ENCODE data around the gene CDK2AP2.

CDK2AP2 gene

DNA sequence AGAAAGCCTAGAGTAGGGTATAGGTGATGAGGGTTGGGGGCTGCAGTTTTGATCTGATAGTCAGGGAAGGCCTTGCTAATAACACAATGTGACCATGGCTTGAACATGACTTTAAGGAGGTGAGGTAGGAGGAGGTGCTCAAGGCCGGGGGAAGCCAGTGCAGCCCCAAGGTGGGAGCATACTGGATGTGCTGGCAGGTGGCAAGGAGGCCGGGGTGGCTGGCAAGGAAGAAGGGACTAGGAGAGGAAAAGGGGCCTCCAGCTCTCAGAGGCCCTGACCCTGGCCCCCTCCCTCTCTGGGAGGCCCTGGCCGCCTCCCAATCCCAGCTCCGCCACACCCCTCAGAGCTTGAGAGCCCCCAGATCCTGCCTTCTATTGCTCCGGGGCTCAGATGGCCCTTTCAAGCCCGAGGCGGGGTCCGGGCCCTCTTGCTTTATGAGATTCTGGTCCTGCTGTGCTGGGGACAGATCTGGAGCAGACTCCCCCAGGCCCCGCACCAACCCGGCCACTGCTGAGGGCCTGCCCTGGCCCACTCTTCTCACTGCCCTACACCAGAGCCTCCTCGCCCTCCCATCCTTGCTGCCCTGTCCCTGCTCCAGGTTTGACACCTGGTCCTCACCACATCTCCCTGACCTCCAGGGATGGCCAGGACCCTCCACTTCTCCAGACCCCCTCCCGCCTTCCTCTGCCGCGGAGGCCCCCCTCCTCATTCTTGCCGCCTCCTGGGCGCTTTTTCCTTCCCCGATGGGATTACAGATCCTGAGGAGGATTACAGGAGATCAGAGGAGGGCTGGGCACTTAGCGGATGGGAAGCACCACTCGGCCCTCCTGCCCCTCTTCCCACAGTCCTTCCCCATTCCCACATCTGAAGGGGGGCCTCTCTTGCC lies 4.6 kb downstream of the CDK2AP2 start:
- no peak for DNase-seq

- no peak for DNase-seq
These were observed 5.5 kb downstream of the CDK2AP2 start for GRCh38 chr11:67502328-67502979.

DNA sequence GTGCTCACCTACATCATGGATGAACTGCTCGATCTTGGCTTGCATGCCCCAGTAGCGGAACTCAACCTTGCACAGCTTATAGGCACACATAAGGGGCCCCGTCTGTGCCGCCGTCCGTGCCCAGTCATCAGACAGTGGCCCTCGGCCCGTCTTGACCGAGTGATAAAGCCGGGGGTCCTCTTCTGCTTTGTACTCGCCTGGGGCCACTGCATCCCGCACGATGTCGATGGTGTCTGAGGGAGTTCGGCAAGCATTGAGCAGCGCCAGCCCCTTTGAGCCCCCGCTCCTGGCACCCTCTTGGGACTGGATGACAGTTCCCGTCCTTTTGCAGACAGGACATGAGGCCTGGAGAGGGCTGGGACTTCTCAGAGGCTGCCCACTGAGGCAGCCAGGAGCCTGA lies 6.1 kb downstream of the CDK2AP2 start:
- no peak for DNase-seq

GRCh38 chr11:67500831-67501715 lies 6.9 kb downstream of the CDK2AP2 start:
- DNase-seq, result no peak

DNA sequence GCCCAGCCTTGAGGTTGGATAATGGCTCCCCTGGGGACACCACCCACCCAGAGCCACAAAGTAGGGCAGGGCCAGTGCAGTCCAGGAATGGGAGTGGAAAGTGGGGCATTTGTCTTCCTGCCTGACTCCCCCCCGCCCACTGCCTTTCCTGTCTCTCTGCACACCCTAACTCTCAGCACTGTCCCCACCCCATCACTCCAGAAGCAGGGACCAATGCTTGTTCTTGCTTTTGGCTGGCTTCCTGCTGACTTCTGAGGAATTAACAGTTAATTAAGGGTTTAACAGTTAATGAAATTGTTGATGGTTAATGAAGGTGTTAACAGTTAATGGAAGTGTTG lies 7.5 kb downstream of the CDK2AP2 start:
- no peak for DNase-seq

DNA sequence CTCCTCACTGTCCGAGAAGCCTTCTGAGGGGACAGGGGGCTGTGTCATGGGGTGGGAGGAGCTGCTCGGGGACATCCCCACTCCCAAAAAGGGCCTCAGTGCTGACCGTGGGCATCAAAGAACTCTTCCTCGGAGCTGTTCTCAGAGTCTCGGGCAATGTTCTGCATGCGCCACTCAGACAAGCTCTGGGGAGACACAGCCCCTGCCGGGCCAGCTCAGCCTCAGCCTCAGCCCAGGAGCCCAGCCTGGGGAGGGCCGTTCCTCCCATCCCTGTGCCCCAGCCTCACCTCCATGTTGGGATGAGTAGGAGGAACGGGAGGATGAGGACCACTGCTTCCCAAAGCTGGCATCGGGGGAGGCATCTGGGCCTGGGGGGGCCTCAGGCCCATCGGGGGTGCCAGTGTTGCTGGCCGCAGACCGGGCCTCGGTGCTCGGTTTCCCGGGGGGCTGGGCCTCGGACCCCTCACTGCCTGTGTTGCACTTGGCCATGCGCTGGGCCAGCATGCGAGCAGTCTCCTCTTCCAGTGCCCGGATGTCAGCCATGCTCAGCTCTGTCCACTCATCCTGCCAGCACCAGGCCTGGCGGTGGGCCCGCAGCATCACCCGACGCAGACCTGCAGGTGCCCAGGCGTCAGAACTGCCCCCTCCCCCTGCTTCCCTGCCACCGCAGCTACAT lies 8.0 kb downstream of the CDK2AP2 start:
- no peak for DNase-seq

DNA sequence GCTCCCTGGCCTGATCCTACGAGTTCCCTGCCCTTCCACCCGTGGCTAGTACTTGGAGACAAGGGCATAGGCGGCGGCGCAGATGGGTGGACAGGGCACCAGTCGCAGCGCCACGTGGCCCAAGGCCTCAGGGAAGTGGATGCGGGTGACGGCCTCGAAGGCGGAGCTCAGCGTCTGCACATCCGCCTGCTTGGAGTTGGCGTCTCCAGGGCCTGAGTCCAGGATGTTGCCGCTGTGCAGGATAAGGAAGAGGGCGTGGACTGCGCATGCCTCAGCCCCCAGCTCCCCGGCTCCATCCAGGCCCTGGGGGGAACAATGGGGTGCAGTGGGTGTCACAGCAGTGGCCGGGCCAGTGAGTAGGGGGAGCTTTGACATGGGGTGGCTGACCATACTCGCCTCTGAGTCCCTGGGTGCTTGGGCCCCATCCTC lies 9.4 kb downstream of the CDK2AP2 start:
- no peak for DNase-seq

GRCh38 chr11:67497656-67498291 lies 10.2 kb downstream of the CDK2AP2 start:
- no peak for DNase-seq

DNA sequence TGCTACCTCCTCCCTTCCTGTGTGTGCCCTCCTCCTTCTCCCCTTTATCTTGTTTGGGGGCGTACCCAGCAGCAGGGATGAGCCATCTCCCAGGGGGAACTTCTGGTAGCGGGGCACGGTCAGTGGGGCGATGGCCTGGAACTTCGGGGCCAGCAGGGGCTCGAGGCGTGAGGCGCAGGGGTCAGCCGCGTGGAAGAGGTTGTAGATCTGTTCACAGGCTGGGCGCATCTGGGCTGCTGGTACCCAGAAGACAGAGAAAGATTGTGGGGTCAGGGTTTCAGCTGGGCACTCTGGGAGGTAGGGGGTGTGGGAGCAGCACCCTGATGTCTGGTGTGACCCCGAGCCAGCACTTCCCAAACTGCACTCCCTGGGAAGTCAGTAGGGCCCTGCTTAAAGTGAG lies 11.8 kb downstream of the CDK2AP2 start:
- no peak for DNase-seq

DNA sequence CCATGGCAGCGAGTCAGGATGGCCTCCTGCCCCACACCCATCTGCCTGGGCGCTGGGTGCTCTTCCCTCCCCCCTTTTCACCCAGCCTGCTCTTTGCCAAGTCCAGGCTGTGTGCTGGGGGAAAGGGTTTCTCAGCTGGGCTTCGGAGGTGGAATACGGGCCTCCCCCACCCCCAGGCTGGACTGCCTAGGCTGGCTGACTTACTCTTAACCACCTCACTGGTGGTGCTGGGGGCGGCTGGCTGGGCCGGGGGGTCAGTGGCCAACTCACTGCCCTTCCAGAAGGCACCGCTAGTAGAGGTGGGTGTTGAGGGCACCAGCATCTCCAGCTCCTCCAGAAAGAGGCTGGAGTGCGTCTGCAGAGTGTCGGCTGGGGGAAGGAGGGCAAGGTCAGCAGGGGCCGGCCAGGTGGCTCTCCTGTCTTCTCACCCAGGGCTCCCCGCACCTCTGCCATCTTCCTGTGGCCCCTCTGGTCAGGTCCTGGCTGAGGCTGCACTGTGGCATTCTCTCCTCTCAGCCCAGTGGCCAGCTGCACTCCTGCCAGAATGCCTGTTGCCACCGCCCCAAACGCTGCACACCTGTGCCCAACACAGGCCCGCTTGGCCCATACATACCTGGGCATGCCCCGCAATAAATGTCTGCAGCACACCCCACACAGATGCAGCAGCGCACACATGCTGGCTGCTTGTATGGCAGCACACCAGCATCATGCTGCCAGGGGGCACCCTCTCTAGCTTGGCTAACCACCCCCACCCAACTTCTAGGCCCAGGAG lies 12.5 kb downstream of the CDK2AP2 start:
- DNase-seq, result no peak

GRCh38 chr11:67494371-67495233 lies 13.4 kb downstream of the CDK2AP2 start:
- no peak for DNase-seq

GRCh38 chr11:67493548-67494370 lies 14.2 kb downstream of the CDK2AP2 start:
- DNase-seq, result no peak

DNA sequence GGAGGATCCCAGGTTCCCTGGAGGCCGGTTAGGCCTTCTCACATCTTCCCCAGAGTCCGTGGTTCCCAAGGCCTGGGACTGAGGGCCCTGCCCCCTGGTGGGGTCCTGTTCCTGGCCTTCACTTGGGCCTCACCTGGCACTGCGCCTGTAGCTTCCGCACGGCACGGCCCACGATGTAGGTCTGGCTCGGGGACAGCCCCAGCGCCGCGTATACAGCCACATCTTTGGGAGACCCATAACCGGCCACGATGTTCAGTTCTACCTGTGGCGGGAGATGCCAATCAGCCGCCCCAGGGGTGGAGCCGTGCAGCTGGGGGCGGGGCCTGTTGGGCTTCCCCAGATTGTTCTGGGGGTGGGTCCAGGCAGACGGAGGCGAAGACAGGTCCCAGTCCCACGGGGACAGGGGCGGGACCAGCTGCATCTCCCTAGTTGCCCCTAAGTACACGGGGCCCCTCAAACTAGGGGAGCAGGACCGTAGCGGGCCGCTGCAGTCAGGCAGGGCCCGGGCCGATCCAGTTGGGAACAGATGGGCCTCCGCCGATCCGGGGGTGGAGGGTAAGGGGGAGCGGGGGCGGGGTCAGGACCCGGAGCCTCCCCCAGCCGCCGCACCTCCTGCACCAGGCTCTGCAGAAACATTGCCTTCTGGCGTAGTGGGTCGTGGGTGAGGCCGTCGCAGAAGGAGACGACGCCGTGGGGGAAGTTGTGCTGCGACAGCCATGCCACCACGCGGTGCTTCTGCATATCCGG lies 15.0 kb downstream of the CDK2AP2 start:
- DNase-seq, result no peak

- no peak for DNase-seq
These were observed 15.8 kb downstream of the CDK2AP2 start for GRCh38 chr11:67492069-67492727.

DNA sequence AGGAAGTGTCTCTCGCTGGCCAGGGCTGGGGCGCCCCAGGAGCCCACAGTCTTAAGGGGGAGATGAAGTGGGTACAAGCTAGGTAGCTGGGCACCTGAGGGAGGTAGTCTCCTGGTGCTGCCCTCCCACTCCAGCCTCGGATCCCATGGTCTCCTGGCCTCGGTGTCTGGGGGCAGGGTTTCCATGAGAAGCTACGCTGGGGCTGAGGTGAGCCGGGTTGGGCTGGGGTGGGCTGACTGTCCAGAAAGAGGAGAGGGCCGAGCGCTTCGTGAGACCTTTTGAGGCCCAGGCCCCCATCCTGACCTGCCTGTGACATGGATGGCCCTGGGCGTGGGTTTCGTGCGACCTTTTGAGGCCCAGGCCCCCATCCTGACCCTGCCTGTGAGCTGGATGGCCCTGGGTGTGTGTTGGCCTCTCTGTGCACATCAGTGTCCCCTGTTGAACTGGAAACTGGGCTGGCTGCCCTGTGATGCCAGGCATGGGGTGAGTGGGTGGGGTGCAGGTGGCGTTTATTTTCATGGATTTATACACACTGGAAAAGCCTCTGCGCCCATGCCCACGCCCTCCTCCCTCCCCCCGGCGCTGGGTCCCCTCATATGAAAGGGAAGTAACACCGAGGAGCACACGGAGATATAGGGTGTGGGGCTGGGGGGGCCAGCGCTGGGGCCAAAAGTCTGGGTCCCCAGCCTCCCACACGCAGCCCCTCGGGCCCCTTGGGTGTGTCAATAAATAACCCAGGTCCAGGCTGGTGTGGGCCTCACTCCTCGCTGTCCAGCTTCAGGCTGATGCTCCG lies 16.5 kb downstream of the CDK2AP2 start:
- DNase-seq, result no peak

- DNase-seq, result no peak
These were observed 17.3 kb downstream of the CDK2AP2 start for GRCh38 chr11:67490727-67491065.

- no peak for DNase-seq
These were observed 17.9 kb downstream of the CDK2AP2 start for GRCh38 chr11:67489885-67490726.

Measured in activated naive CD4-positive, alpha-beta T cell treated with anti-CD3 and anti-CD28 coated beads, Interleukin-2, amount 50 U/mL, for 16 hours (primary cell).